NCI-H2107 (cell line): ENCODE results near the gene PTPRM.

Experiments
- DNase-seq: peaks from one replicate; lab custom pipeline; 2025; lab: John Stamatoyannopoulos, UW

Gene PTPRM

DNA sequence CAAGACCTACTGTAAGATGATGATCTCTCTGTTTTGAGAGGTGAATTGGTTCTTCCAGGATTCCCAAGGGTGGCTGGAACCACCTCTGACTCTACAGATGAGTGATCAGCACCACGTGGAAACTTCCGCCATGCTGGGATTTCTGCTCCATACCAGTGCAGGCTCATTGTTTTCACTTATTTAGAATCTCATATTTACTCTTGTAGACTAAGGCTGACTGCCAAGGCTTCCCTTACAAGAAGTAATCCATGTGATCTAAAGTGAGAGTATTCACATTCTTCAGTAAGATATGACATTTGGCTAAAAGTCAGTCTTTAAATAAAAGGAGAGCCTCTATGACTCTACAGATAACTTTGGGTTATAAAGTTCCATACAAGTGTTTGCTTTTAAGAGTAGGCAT, 719.2 kb downstream of the PTPRM start:
- DNase-seq = no peak

GRCh38 chr18:8287196-8287885, 720.2 kb downstream of the PTPRM start:
- no peak for DNase-seq

GRCh38 chr18:8288472-8289195, 721.5 kb downstream of the PTPRM start:
- DNase-seq = no peak

GRCh38 chr18:8290435-8290834, 723.3 kb downstream of the PTPRM start:
- DNase-seq = no peak

- no peak for DNase-seq
Observed at GRCh38 chr18:8290913-8291312, 723.8 kb downstream of the PTPRM start.

GRCh38 chr18:8293184-8293583, 726.1 kb downstream of the PTPRM start:
- no peak for DNase-seq

DNA sequence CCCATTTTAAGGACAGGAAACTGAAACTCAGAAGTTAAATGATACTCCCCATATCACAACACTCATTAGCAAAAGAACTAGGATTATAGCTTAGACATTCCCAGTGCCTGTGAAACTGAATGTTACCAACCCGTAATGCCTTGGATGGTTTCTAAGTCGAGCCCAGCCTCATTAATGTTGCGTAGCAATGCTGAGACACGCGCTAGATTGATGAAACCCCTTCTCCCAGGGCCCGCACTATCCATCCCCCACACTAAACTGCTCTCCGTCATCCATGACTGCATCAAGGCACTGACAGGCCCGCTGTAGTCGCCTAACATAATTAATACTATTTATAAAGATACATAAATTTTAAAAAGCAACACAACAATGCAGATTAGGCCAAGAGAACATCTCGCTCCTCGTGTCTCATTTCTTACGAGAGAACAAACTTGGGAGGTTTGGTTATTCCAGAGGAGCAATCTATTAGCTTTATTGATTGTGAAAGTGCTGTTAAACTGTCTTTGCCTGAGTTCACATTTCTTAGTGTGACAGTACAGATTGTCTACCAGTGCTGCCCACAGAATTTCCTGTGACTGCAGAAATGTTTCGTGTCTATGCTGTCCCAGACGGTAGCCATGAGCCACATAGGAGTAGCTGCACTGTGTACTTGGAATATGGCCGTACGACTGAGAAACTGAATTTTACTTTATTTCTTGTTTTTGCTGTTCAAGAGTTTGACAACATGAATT, 729.9 kb downstream of the PTPRM start:
- no peak for DNase-seq

GRCh38 chr18:8298186-8298585, 731.1 kb downstream of the PTPRM start:
- no peak for DNase-seq

DNA sequence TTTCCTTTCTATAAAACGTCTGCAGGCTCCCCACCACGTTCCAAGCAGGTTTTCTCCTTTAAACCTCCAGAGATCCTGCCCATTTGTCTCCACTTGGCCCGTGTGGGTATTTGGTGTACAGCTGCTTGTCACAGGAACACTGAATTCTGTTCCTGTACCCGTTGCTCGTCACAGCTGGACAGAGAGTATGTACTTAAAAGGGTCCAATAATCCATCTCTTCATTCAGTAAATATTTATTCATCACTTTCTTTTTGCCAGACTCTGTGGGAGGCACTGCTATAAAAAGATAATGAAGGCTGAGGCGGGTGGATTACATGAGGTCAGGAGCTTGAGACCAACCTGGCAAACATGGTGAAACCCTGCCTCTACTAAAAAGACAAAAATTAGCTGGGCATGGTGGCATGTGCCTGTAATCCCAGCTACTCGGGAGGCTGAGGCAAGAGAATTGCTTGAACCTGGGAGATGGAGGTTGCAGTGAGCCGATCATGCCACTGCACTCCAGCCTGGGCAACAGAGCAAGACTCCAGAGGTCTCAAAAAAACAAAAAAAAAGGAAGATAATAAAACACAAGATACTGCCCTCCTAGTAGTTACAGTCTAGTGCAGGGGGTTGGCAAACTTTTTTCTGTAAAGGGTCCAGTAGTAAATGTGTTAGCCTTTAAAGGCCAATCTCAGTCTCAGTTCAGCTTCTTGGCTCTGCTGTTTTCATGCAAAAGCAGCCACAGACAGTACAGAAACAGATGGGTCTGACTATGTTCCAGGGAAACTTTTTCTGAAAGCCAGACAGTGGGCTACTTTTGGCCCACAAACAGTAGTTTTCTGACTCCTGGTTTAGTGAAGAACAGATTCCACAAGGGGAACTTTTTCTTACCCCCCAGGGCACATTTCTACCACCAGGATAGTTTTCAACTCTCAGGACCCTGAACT, 732.2 kb downstream of the PTPRM start:
- no peak for DNase-seq

GRCh38 chr18:8300751-8301410, 733.8 kb downstream of the PTPRM start:
- DNase-seq = no peak

- peak; percentile 59 for DNase-seq
Observed at GRCh38 chr18:8301427-8302172, 734.5 kb downstream of the PTPRM start.

GRCh38 chr18:8303151-8303755, 736.1 kb downstream of the PTPRM start:
- DNase-seq = no peak

GRCh38 chr18:8307960-8308359, 740.8 kb downstream of the PTPRM start:
- DNase-seq = no peak

DNA sequence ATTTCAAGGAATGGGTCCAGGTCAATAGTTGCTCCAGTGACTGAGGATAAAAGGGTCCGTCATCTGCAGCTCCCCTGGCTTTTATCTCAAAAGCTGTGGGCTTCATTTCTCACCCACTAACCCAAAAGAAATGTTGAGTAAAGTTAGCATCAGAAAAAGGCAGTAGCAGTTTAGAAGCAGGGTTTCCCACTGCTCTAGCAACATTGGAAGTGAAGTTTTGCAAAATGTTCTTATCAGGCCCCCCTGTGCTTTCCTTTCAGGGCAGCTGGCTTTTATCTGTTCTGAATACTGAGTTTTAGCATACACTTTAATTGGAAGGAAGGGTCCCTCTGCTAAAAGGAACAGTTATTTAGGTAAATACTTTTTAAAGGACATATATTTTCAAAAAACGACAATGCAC, 745.9 kb downstream of the PTPRM start:
- no peak for DNase-seq

GRCh38 chr18:8314124-8314523, 747.0 kb downstream of the PTPRM start:
- no peak for DNase-seq

DNA sequence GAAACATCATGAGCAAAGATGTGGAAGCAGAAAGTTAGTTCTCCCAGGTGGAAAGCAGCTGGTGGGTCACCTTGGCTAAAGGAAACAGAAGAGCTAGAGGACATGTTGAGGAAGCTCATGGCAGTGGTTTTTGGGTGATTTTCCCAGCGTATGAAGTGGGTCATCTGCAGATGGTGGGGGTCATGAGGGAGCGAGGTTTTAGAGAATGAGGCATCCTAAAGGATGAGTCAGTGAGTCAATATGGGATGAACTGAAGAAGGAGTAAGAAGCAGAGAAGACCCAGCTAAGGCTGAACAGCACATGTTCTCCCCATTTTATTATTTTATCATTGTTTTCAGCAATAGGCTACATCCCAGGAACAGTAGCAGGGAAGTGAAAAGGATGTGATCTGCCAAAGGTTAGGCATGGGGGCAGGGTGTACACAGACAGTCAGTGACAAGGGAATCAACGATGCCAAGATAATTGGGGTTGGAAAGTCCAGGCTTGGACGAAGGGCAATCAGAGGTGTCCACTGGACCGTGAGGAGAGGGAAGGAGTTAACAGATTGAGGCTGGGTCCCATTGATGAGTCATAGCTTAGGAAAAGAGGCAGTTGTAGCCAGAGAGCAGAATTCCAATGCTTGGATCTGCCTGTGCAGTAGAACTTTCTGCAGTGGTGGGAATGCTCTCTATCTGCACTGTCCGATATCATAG, 752.8 kb downstream of the PTPRM start:
- DNase-seq = no peak

GRCh38 chr18:8322486-8322885, 755.4 kb downstream of the PTPRM start:
- peak; percentile 31 for DNase-seq

- DNase-seq = no peak
Observed at GRCh38 chr18:8324343-8325065, 757.4 kb downstream of the PTPRM start.
